H9 (cell line): Measurements from ENCODE around the gene FAM25A. TPM values are rescaled to one million over a fixed set of nuclear protein-coding genes. Genes with fewer than 3 reads are reported as not detected.

Experiments used
- DNase-seq: peaks from one replicate; pipeline ENCODE4 v3.0.0-alpha.2; 2017
- H2AFZ ChIP-seq: one replicate; pipeline ENCODE4 v1.6.1; 2013; ENCODE audit warnings: mild to moderate bottlenecking, low read length, control low read depth, moderate library complexity
- H2AK5ac ChIP-seq: 2 replicates; pipeline ENCODE4 v1.6.1; 2013; ENCODE audit warnings: low read length, control low read depth, mixed read lengths; ENCODE audit not compliant: insufficient read length
- H2BK120ac ChIP-seq: one replicate; pipeline ENCODE4 v1.6.1; 2013; ENCODE audit warnings: low read depth, mild to moderate bottlenecking, low read length, control low read depth, inconsistent platforms; ENCODE audit not compliant: poor library complexity, severe bottlenecking
- H2BK12ac ChIP-seq: 2 replicates; pipeline ENCODE4 v1.6.1; 2013; ENCODE audit warnings: low read length, control low read depth, mixed read lengths, low read depth; ENCODE audit not compliant: insufficient read length
- H2BK15ac ChIP-seq: 2 replicates; pipeline ENCODE4 v1.6.1; 2013; ENCODE audit warnings: low read depth, low read length, control low read depth
- H2BK20ac ChIP-seq: one replicate; pipeline ENCODE4 v1.6.1; 2013; ENCODE audit warnings: low read depth, mild to moderate bottlenecking, low read length, control low read depth, inconsistent platforms; ENCODE audit not compliant: poor library complexity, severe bottlenecking
- H2BK5ac ChIP-seq: 2 replicates; pipeline ENCODE4 v1.6.1; 2013; ENCODE audit warnings: low read length, control low read depth, mixed read lengths; ENCODE audit not compliant: insufficient read length
- H3K14ac ChIP-seq: 2 replicates; pipeline ENCODE4 v1.6.1; 2013; ENCODE audit warnings: low read length, control low read depth; ENCODE audit not compliant: insufficient read depth
- H3K18ac ChIP-seq: 2 replicates; pipeline ENCODE4 v1.6.1; 2013; ENCODE audit warnings: low read depth, mild to moderate bottlenecking, mixed read lengths, low read length, control low read depth; ENCODE audit not compliant: insufficient read length
- H3K23ac ChIP-seq: 2 replicates; pipeline ENCODE4 v1.6.1; 2013; ENCODE audit warnings: low read length, control low read depth, mixed read lengths, low read depth; ENCODE audit not compliant: insufficient read length
- H3K23me2 ChIP-seq: 2 replicates; pipeline ENCODE4 v1.6.1; 2013; ENCODE audit warnings: low read depth, mild to moderate bottlenecking, mixed read lengths, low read length, control low read depth; ENCODE audit not compliant: insufficient read length, poor library complexity, severe bottlenecking
- H3K27ac ChIP-seq: 2 replicates; pipeline ENCODE4 v1.5.1; 2013; ENCODE audit warnings: low read length, control low read depth, mixed read lengths, low read depth; ENCODE audit not compliant: insufficient read length
- H3K27me3 ChIP-seq: 2 replicates; pipeline ENCODE4 v1.6.1; 2013; ENCODE audit warnings: low read length, control low read depth, inconsistent platforms; ENCODE audit not compliant: insufficient read depth
- H3K4ac ChIP-seq: 2 replicates; pipeline ENCODE4 v1.6.1; 2013; ENCODE audit warnings: low read depth, mild to moderate bottlenecking, control low read depth, inconsistent platforms, low read length, moderate library complexity
- H3K4me1 ChIP-seq: 2 replicates; pipeline ENCODE4 v1.6.1; 2013; ENCODE audit warnings: low read length, control low read depth, inconsistent platforms; ENCODE audit not compliant: insufficient read depth
- H3K4me2 ChIP-seq: 2 replicates; pipeline ENCODE4 v1.6.1; 2013; ENCODE audit warnings: low read length, control low read depth, mixed read lengths; ENCODE audit not compliant: insufficient read length, insufficient read depth
- H3K56ac ChIP-seq: 2 replicates; pipeline ENCODE4 v1.6.1; 2013; ENCODE audit warnings: low read depth, mild to moderate bottlenecking, mixed read lengths, low read length, control low read depth; ENCODE audit not compliant: insufficient read length
- H3K79me1 ChIP-seq: 2 replicates; pipeline ENCODE4 v1.6.1; 2013; ENCODE audit warnings: low read depth, mild to moderate bottlenecking, moderate library complexity, low read length, control low read depth, inconsistent platforms; ENCODE audit not compliant: insufficient read depth, poor library complexity, severe bottlenecking
- H3K79me2 ChIP-seq: 2 replicates; pipeline ENCODE4 v1.6.1; 2013; ENCODE audit warnings: low read length, control low read depth, inconsistent platforms; ENCODE audit not compliant: insufficient read depth
- H3K9ac ChIP-seq: 2 replicates; pipeline ENCODE4 v1.6.1; 2013; ENCODE audit warnings: low read length, control low read depth, mixed read lengths; ENCODE audit not compliant: insufficient read length; ENCODE audit errors: extremely low read depth
- H3K9me3 ChIP-seq: one replicate; pipeline ENCODE4 v1.6.1; 2013; ENCODE audit warnings: low read depth, low read length, inconsistent platforms; ENCODE audit not compliant: control insufficient read depth
- H3T11ph ChIP-seq: one replicate; pipeline ENCODE4 v1.6.1; 2013; ENCODE audit warnings: mild to moderate bottlenecking, low read length, control low read depth, inconsistent platforms
- H4K20me1 ChIP-seq: one replicate; pipeline ENCODE4 v1.6.1; 2013; ENCODE audit not compliant: control insufficient read depth, insufficient read length, insufficient read depth
- H4K5ac ChIP-seq: 2 replicates; pipeline ENCODE4 v1.6.1; 2013; ENCODE audit warnings: low read depth, mild to moderate bottlenecking, mixed read lengths, low read length, control low read depth; ENCODE audit not compliant: insufficient read length
- H4K8ac ChIP-seq: replicated peaks from 2 replicates; pipeline ENCODE4 v1.6.1; 2013; ENCODE audit warnings: low read length, control low read depth, mixed read lengths, low read depth; ENCODE audit not compliant: insufficient read length
- H4K91ac ChIP-seq: 2 replicates; pipeline ENCODE4 v1.6.1; 2013; ENCODE audit warnings: low read depth, mild to moderate bottlenecking, moderate library complexity, mixed read lengths, low read length, control low read depth; ENCODE audit not compliant: insufficient read length
- H3K27ac Mint-ChIP-seq, 3 experiments: 2 replicates in 2 of 3; 3 replicates in 1 of 3; pipeline ENCODE4 v1.8.0; 2020 to 2021; ENCODE audit warnings: mixed read lengths in 3 of 3, mild to moderate bottlenecking in 1 of 3, moderate library complexity in 1 of 3
- H3K27me3 Mint-ChIP-seq: 2 replicates; pipeline ENCODE4 v1.8.0; 2021; ENCODE audit warnings: low read depth, mild to moderate bottlenecking, moderate library complexity, mixed read lengths
- H3K36me3 Mint-ChIP-seq, 3 experiments: 2 replicates in 2 of 3; 3 replicates in 1 of 3; pipeline ENCODE4 v1.8.0; 2020 to 2021; ENCODE audit warnings: low read depth in 3 of 3, mixed read lengths in 3 of 3; ENCODE audit not compliant: insufficient read depth in 1 of 3
- H3K4me1 Mint-ChIP-seq, 2 experiments: 2 replicates each; pipeline ENCODE4 v1.8.0; 2020; ENCODE audit warnings: mixed read lengths in 2 of 2
- H3K4me3 Mint-ChIP-seq, 2 experiments: 2 replicates in 1 of 2; 3 replicates in 1 of 2; pipeline ENCODE4 v1.8.0; 2020 to 2021; ENCODE audit warnings: mild to moderate bottlenecking in 2 of 2, mixed read lengths in 2 of 2, moderate library complexity in 1 of 2
- H3K9me3 Mint-ChIP-seq, 2 experiments: 2 replicates in 1 of 2; 3 replicates in 1 of 2; pipeline ENCODE4 v1.8.0; 2020; ENCODE audit warnings: mild to moderate bottlenecking in 2 of 2, mixed read lengths in 2 of 2, moderate library complexity in 1 of 2
- WGBS: extraction: QIAGEN DNeasy Blood & Tissue Kit; methylation state at CpG from one replicate; pipeline ENCODE4 v1.1.7; 2013; ENCODE audit warnings: missing lambda C conversion rate, low lambda C conversion rate, mixed read lengths; ENCODE audit not compliant: insufficient read length; ENCODE audit errors: extremely low coverage; 5-methylcytosine and 5-hydroxymethylcytosine counted together
- total RNA-seq: library from RNA; stranded (reverse); gene quantifications from 2 replicates; pipeline ENCODE4 v1.2.1, GENCODE V29; 2021
- TF ChIP-seq, protein P1 (sequence below): fragments of 200-600 bp; sonication (generic); conservative IDR thresholded peaks from 3 replicates; pipeline ENCODE4 v1.8.0; 2021; ENCODE audit warnings: antibody characterized with exemption, mild to moderate bottlenecking

Gene FAM25A
- total RNA-seq, 1 experiment from 2014 or later: not detected

DNA sequence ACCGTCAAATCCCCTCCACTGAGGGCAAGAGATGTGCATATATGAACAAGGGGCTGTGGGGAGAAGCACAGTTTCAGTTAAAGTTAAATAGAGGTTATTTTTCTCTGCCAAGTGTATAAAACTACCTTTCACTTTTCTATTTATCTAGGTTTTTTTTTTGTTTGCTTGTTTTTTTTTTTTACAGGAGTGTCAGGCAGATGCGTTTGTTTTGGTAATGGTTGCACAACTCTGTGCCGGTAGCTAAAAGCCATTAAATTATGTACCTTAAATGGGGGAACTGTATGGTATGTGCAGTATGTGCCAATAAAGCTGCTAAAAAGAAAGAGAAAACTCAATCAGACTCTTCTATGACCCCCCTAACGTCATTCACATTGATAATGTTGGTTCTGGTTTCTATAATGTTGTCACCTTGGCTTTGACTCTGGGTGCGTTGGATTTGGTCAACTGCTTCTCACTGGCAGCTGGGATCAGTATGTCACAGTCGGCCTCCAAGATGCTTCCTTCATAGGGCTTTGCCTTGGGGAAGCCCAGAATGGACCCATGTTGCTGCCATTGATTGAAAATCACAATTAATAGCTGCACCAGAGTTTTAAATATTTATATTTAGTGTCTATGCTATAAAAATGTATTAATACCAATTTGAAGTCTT lies 40.3 kb downstream of the FAM25A start:
- Histone ChIP-seq H3K4me1 (no peaks in the 10 kb centered on the region), H4K5ac (no peak overlapping the region), H2BK20ac (no peak overlapping the region), H3K27me3 (no peaks in the 10 kb centered on the region), H2BK15ac (no peak overlapping the region), H4K20me1 (no peaks in the 10 kb centered on the region), H3K23me2 (no peaks in the 10 kb centered on the region), H3K79me1 (no peaks in the 10 kb centered on the region), H3K9me3 (no peaks in the 10 kb centered on the region), H3T11ph (no peak overlapping the region), H2BK120ac (no peak overlapping the region), H4K8ac (no peak overlapping the region), H2BK5ac (no peak overlapping the region), H2AFZ (no peak overlapping the region), H3K18ac (no peak overlapping the region), H3K23ac (no peak overlapping the region), H2AK5ac (no peak overlapping the region), H2BK12ac (no peak overlapping the region), H3K79me2 (no peaks in the 10 kb centered on the region), H3K27ac (no peak overlapping the region), H3K14ac (no peak overlapping the region), H3K9ac (no peak overlapping the region), H4K91ac (no peak overlapping the region), H3K4me2 (no peak overlapping the region), H3K4ac (no peak overlapping the region), H3K56ac (no peak overlapping the region)
- no peaks in the 10 kb centered on the region for H3K9me3 Mint-ChIP-seq
- DNase-seq: no peak
- H3K27ac Mint-ChIP-seq: no peak overlapping the region; a peak in 1 of 7 replicates
- no peaks in the 10 kb centered on the region for H3K4me1 Mint-ChIP-seq
- H3K4me3 Mint-ChIP-seq: no peak overlapping the region
- TF ChIP-seq, protein P1, sequence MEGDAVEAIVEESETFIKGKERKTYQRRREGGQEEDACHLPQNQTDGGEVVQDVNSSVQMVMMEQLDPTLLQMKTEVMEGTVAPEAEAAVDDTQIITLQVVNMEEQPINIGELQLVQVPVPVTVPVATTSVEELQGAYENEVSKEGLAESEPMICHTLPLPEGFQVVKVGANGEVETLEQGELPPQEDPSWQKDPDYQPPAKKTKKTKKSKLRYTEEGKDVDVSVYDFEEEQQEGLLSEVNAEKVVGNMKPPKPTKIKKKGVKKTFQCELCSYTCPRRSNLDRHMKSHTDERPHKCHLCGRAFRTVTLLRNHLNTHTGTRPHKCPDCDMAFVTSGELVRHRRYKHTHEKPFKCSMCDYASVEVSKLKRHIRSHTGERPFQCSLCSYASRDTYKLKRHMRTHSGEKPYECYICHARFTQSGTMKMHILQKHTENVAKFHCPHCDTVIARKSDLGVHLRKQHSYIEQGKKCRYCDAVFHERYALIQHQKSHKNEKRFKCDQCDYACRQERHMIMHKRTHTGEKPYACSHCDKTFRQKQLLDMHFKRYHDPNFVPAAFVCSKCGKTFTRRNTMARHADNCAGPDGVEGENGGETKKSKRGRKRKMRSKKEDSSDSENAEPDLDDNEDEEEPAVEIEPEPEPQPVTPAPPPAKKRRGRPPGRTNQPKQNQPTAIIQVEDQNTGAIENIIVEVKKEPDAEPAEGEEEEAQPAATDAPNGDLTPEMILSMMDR: no peak
- H3K36me3 Mint-ChIP-seq: peaks cover 26 to 74% (median 59%) of the 10 kb centered on the region in 3 experiments
- no CpG with 5 or more reads among the region's 6 CpGs for WGBS
- no peaks in the 10 kb centered on the region for H3K27me3 Mint-ChIP-seq
